HepG2 (cell line): Measurements from ENCODE around the gene PDYN. TPM values are rescaled to one million over a fixed set of nuclear protein-coding genes. Genes with fewer than 3 reads are reported as not detected.

ENCODE experiments used
- ATAC-seq: fragments of 200-7000 bp; cut with Tn5 transposase; 3 replicates; pipeline ENCODE4 v1.9.1; 2020; ENCODE audit warnings: mild to moderate bottlenecking, moderate library complexity
- BruUV-seq: library from RNA; stranded (reverse); fragments of 400-500 nt; replicated peaks from 2 replicates; lab custom pipeline; 2021; lab: Mats Ljungman, UMichigan
- CTCF ChIA-PET: fragments of 300-600 bp; formaldehyde crosslinking; extraction: SDS; loops from one replicate; lab custom pipeline; 2021; ENCODE audit warnings: low total read pairs, inconsistent platforms, low intra/inter-chr PET ratio; lab: Yijun Ruan, JAX
- POLR2A ChIA-PET: fragments of 350-600 bp; sonication (Branson Sonifier 250); formaldehyde crosslinking; loops from one replicate; lab custom pipeline; 2020; ENCODE audit warnings: antibody characterized with exemption, inconsistent platforms; lab: Yijun Ruan, JAX
- DNase-seq: peaks from one replicate; pipeline ENCODE4 v3.0.0-alpha.2; 2015; ENCODE audit warnings: low spot score
- FAIRE-seq: peaks from 3 replicates; lab custom pipeline; 2011; peaks lifted over from hg19 to GRCh38; lab: Jason Lieb, UNC
- H2AFZ ChIP-seq: one replicate; pipeline ENCODE4 v1.6.1; 2011; ENCODE audit warnings: low read length, inconsistent platforms
- H3K27ac ChIP-seq: fragments of 300-600 bp; 3 replicates; pipeline ENCODE4 v1.8.0; 2011; ENCODE audit warnings: mixed run types, mild to moderate bottlenecking, mixed read lengths, low read length, inconsistent platforms; ENCODE audit not compliant: insufficient read depth; ENCODE audit errors: extremely low read length
- H3K27me3 ChIP-seq, 2 experiments: fragments of 200-600 bp in 1 of 2; 2 replicates in 1 of 2; 3 replicates in 1 of 2; pipeline versions ENCODE4 v1.6.0 to v1.8.0; 2011; ENCODE audit warnings: low read length in 2 of 2, mild to moderate bottlenecking in 2 of 2, moderate library complexity in 2 of 2, inconsistent platforms in 1 of 2; ENCODE audit not compliant: insufficient read depth in 2 of 2, control insufficient read depth in 1 of 2
- H3K36me3 ChIP-seq, 2 experiments: fragments of 200-600 bp in 1 of 2; replicated peaks in 1 of 2; 2 replicates in 1 of 2; 3 replicates in 1 of 2; pipeline versions ENCODE4 v1.5.1 to v1.8.0; 2011; ENCODE audit warnings: low read length in 2 of 2, inconsistent platforms in 1 of 2; ENCODE audit not compliant: insufficient read depth in 2 of 2, control insufficient read depth in 1 of 2
- H3K4me1 ChIP-seq: 2 replicates; pipeline ENCODE4 v1.5.1; 2012; ENCODE audit warnings: low read length, inconsistent platforms; ENCODE audit not compliant: insufficient read depth
- H3K4me2 ChIP-seq: 2 replicates; pipeline ENCODE4 v1.6.0; 2011; ENCODE audit warnings: low read depth, low read length, inconsistent platforms
- H3K4me3 ChIP-seq, 3 experiments: fragments of 200-600 bp in 1 of 3; sonication (generic), shearing (Covaris generic) in 1 of 3; replicated peaks in 1 of 3; 2 replicates each; pipeline ENCODE4 v1.5.1; 2011 to 2016; ENCODE audit warnings: low read length in 3 of 3, inconsistent platforms in 2 of 3, low read depth in 2 of 3, mild to moderate bottlenecking in 2 of 3, control low read depth in 1 of 3, mixed read lengths in 1 of 3; ENCODE audit not compliant: insufficient read depth in 1 of 3
- H3K79me2 ChIP-seq: one replicate; pipeline ENCODE4 v1.6.1; 2011; ENCODE audit warnings: low read length, inconsistent platforms; ENCODE audit not compliant: insufficient read depth
- H3K9ac ChIP-seq: 2 replicates; pipeline ENCODE4 v1.6.0; 2011; ENCODE audit warnings: mild to moderate bottlenecking, low read depth, low read length, inconsistent platforms; ENCODE audit not compliant: insufficient read depth
- H3K9me3 ChIP-seq: 2 replicates; pipeline ENCODE4 v1.5.1; 2012; ENCODE audit warnings: mild to moderate bottlenecking, low read length
- H4K20me1 ChIP-seq: 2 replicates; pipeline ENCODE4 v1.6.0; 2011; ENCODE audit warnings: inconsistent platforms, mild to moderate bottlenecking, low read length, moderate library complexity; ENCODE audit not compliant: insufficient read depth
- CBFB ChIP-seq: sonication (generic); formaldehyde crosslinking; IDR thresholded peaks from 2 replicates; pipeline ENCODE4 v1.4.0; 2020; ENCODE audit warnings: missing genetic modification reagents
- MAFK ChIP-seq, 2 experiments: IDR thresholded peaks in 1 of 2; conservative IDR thresholded peaks in 1 of 2; 2 replicates each; pipeline ENCODE4 v1.6.1; 2011; ENCODE audit warnings: improper control_type of control experiment in 2 of 2, low read length in 2 of 2
- NFYB ChIP-seq: sonication (generic); formaldehyde crosslinking; IDR thresholded peaks from 2 replicates; pipeline ENCODE4 v1.4.0; 2020; ENCODE audit warnings: missing genetic modification reagents
- RCOR2 ChIP-seq: IDR thresholded peaks from 2 replicates; pipeline ENCODE4 v1.6.1; 2016; ENCODE audit warnings: missing biosample characterization, missing genetic modification reagents
- SCMH1 ChIP-seq: sonication (generic); formaldehyde crosslinking; IDR thresholded peaks from 2 replicates; pipeline ENCODE4 v1.9.0; 2021; ENCODE audit warnings: missing genetic modification reagents, mild to moderate bottlenecking, borderline replicate concordance
- SP4 ChIP-seq: sonication (generic); formaldehyde crosslinking; IDR thresholded peaks from 2 replicates; pipeline ENCODE4 v1.8.1; 2023; ENCODE audit warnings: mild to moderate bottlenecking, missing genetic modification reagents
- SUZ12 ChIP-seq: fragments of 150-350 bp; IDR thresholded peaks from 2 replicates; pipeline ENCODE4 v1.6.1; 2014; ENCODE audit warnings: low read depth, low read length
- ZNF292 ChIP-seq: sonication (generic); formaldehyde crosslinking; IDR thresholded peaks from 2 replicates; pipeline ENCODE4 v1.8.1; 2022; ENCODE audit warnings: mild to moderate bottlenecking, low read depth, missing genetic modification reagents, borderline replicate concordance
- ZNF30 ChIP-seq: sonication (generic); formaldehyde crosslinking; IDR thresholded peaks from 2 replicates; pipeline ENCODE4 v1.5.0; 2020; ENCODE audit warnings: mild to moderate bottlenecking, missing genetic modification reagents
- WGBS: methylation state at CpG from one replicate; pipeline ENCODE4 v1.1.6; 2017; ENCODE audit warnings: low lambda C conversion rate; 5-methylcytosine and 5-hydroxymethylcytosine counted together
- in situ Hi-C: cut with HindIII; loops from 2 replicates; pipeline ENCODE4 v1.10.0; 2017; ENCODE audit warnings: low pct_unique_long_range_greater_than_20kb; ENCODE audit not compliant: extremely low pct_ligation_motif_present
- intact Hi-C: fragments of 100-400 bp; cut with micrococcal nuclease; formaldehyde crosslinking; loops from one replicate; pipeline ENCODE4 v1.10.0; 2022; ENCODE audit not compliant: unreplicated experiment
- polyA plus RNA-seq, 8 experiments: library from polyadenylated mRNA; depleted of rRNA in 3 of 8; stranded (reverse) in 7 of 8; unstranded in 1 of 8; fragments of >200 nt; fragmentation: Illumina TruSeq in 4 of 8; extraction: Trizol in 4 of 8; gene quantifications; 2 replicates each; pipeline versions ENCODE4 v1.2.1 to v1.2.3, GENCODE V29; 2011 to 2016; ENCODE audit warnings: low read depth in 4 of 8, missing spikeins in 1 of 8, mixed read lengths in 1 of 8; ENCODE audit not compliant: insufficient read depth in 1 of 8
- total RNA-seq, 5 experiments: library from RNA; depleted of rRNA; stranded (reverse); fragments of >200 nt; fragmentation: Illumina TruSeq; extraction: Trizol; gene quantifications; 2 replicates each; pipeline ENCODE4 v1.2.3, GENCODE V29; 2016; ENCODE audit warnings: low read depth in 1 of 5
- TF ChIP-seq, protein P1 (sequence below): sonication (generic); formaldehyde crosslinking; conservative IDR thresholded peaks from 2 replicates; pipeline ENCODE4 v1.5.0; 2020; ENCODE audit warnings: missing genetic modification reagents

PDYN gene
- total and polyA plus RNA-seq, 2 of the 13 experiments (the other 11 are each of a cell fraction or from before 2014, with no cell fraction given), result not detected

DNA sequence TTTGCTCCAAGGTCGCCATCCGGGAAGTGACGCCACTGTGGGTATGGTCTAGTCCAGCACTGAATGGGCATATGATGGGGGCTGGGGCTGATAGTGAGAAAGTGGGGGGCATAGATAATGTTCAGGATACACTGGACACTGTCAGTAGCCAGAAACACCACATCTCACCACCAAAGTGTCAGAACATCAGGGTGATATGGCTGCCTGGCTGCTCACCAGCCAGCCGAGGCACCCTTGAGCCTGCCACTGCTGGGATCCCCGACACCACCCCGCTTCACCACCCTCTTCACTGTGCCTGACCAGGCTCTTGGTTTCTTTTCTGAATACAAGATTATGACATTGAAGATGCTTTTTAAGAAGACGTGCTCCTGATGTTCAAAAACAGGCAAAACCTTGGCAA lies 51.8 kb downstream of the PDYN start:
- H3K27ac ChIP-seq, result no peak overlapping the region
- CTCF ChIA-PET, result no interaction called here
- peaks cover 38% of the 10 kb centered on the region for H3K4me1 ChIP-seq
- no peaks in the 10 kb centered on the region for H3K79me2 ChIP-seq
- H3K27me3 ChIP-seq, result peaks cover 14 to 28% of the 10 kb centered on the region in 2 experiments; a peak in 4 of 5 replicates
- H4K20me1 ChIP-seq, result no peaks in the 10 kb centered on the region
- no peak for DNase-seq
- no peak for ATAC-seq
- in situ Hi-C loops, result no loop called here
- H3K4me3 ChIP-seq, result no peak overlapping the region
- no peak for FAIRE-seq
- intact Hi-C loops, result no loop called here
- H3K36me3 ChIP-seq, result no peaks in the 10 kb centered on the region
- no peak overlapping the region for H3K9ac ChIP-seq
- H2AFZ ChIP-seq, result no peak overlapping the region
- no peaks in the 10 kb centered on the region for H3K9me3 ChIP-seq
- no TSS peak for BruUV-seq
- TF ChIP-seq NFYB (CRISPR knock-in tag), result no peak
- no peak for TF ChIP-seq CBFB (CRISPR knock-in tag)
- TF ChIP-seq, protein P1, sequence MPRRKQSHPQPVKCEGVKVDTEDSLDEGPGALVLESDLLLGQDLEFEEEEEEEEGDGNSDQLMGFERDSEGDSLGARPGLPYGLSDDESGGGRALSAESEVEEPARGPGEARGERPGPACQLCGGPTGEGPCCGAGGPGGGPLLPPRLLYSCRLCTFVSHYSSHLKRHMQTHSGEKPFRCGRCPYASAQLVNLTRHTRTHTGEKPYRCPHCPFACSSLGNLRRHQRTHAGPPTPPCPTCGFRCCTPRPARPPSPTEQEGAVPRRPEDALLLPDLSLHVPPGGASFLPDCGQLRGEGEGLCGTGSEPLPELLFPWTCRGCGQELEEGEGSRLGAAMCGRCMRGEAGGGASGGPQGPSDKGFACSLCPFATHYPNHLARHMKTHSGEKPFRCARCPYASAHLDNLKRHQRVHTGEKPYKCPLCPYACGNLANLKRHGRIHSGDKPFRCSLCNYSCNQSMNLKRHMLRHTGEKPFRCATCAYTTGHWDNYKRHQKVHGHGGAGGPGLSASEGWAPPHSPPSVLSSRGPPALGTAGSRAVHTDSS, result no peak
- TF ChIP-seq ZNF30 (CRISPR knock-in tag), result no peak
- TF ChIP-seq SCMH1 (CRISPR knock-in tag), result no peak
- no peak for TF ChIP-seq ZNF292 (CRISPR knock-in tag)
- TF ChIP-seq SP4 (CRISPR knock-in tag), result no peak
- POLR2A ChIA-PET, result no interaction called here
- WGBS, result 80% methylated on average over 7 of the region's 7 CpGs
- H3K4me2 ChIP-seq, result no peak overlapping the region

- Histone ChIP-seq H2AFZ (no peak overlapping the region), H3K79me2 (no peaks in the 10 kb centered on the region), H3K27ac (no peak overlapping the region), H3K36me3 (no peaks in the 10 kb centered on the region), H4K20me1 (no peaks in the 10 kb centered on the region), H3K9me3 (no peaks in the 10 kb centered on the region), H3K4me2 (no peak overlapping the region), H3K9ac (no peak overlapping the region), H3K4me3 (no peak overlapping the region), H3K27me3 (peaks cover 14 to 21% of the 10 kb centered on the region in 2 experiments; a peak in 4 of 5 replicates), H3K4me1 (peaks cover 30% of the 10 kb centered on the region)
- ChIA-PET POLR2A (no interaction called here), CTCF (no interaction called here)
- BruUV-seq, result no TSS peak
- no peak for FAIRE-seq
- TF ChIP-seq RCOR2 (CRISPR knock-in tag) (no peak), MAFK (conservative IDR thresholded peaks at IDR 0.05 in 1 of 2, IDR thresholded peaks at IDR 0.05 in 1 of 2; ENCODE audit: low read length in 2 of 2) (peak; percentile 49 to 58; a peak in 2 of 4 replicates), SUZ12 (no peak)
- 39% methylated on average over 8 of the region's 8 CpGs for WGBS
- in situ Hi-C loops, result no loop called here
- intact Hi-C loops, result no loop called here
- DNase-seq, result no peak
- ATAC-seq, result no peak
These were observed 52.6 kb downstream of the PDYN start for GRCh38 chr20:1941226-1941625.
